Cardiac muscle cell (in vitro differentiated cells and primary cell): ENCODE measurements around the gene AATK. TPM values are rescaled to one million over a fixed set of nuclear protein-coding genes. Genes with fewer than 3 reads are reported as not detected.

Experiments
- DNase-seq, 2 donors: peaks; one replicate each; pipeline versions ENCODE4 v3.0.0 to v3.0.0-alpha.2; 2010 to 2017; ENCODE audit warnings: low read depth in 1 of 2, low spot score in 1 of 2
- H3K27ac ChIP-seq: fragments of 200-600 bp; sonication (generic); 2 replicates; pipeline ENCODE4 v1.5.1; 2016
- H3K27me3 ChIP-seq: fragments of 200-600 bp; sonication (generic); 2 replicates; pipeline ENCODE4 v1.6.0; 2016; ENCODE audit warnings: control low read depth
- H3K36me3 ChIP-seq: fragments of 200-600 bp; sonication (generic); 2 replicates; pipeline ENCODE4 v1.5.1; 2016; ENCODE audit warnings: control low read depth
- H3K4me1 ChIP-seq: fragments of 200-600 bp; sonication (generic); 2 replicates; pipeline ENCODE4 v1.8.1; 2017; ENCODE audit warnings: low read depth, mild to moderate bottlenecking, mixed run types
- H3K4me3 ChIP-seq: fragments of 200-600 bp; sonication (generic); 2 replicates; pipeline ENCODE4 v1.5.1; 2016; ENCODE audit warnings: mild to moderate bottlenecking
- H3K9me3 ChIP-seq: fragments of 200-600 bp; sonication (generic); 2 replicates; pipeline ENCODE4 v1.5.1; 2017; ENCODE audit warnings: low read depth, mild to moderate bottlenecking, control low read depth
- polyA plus RNA-seq: library from polyadenylated mRNA; unstranded; fragments of >200 nt; fragmentation: Nextera tagmentation; extraction: Ambion mirVana; gene quantifications from 2 replicates; pipeline ENCODE4 v1.2.1, GENCODE V29; 2016
- total RNA-seq: library from RNA; depleted of rRNA; stranded (reverse); fragments of >200 nt; gene quantifications from 2 replicates; pipeline ENCODE4 v1.2.3, GENCODE V29; 2016
- TF ChIP-seq, protein P1 (sequence below): IDR thresholded peaks from 2 replicates; pipeline ENCODE4 v1.5.1; 2012; ENCODE audit warnings: low read depth, mild to moderate bottlenecking, low read length

Gene AATK
- total and polyA plus RNA-seq, 2 experiments from 2014 or later, result 8.0 to 21.9 TPM

DNA sequence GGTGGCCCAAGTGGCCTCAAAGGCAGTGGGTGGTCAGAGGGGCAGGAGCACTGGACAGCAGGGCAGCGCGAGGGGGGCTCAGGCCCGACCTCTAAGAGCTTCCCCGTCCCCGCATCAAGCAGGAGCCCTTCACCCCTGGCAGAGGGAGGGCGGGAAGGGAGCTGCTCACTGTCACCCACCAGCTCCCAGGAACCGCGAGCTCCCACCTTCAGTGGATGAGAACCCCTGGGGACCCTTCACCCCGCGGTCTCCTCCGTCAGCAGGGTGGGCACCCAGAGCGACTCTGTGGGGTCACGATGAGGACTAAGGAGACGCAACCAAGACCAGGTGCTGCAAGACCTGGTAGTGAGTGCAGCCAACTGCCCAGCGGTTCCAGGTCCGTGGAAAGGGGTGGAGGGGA lies 43.1 kb upstream of the AATK start:
- H3K27me3 ChIP-seq, result no peaks in the 10 kb centered on the region
- no peaks in the 10 kb centered on the region for H3K9me3 ChIP-seq
- H3K4me3 ChIP-seq, result no peak overlapping the region
- DNase-seq, result no peak
- H3K27ac ChIP-seq, result no peak overlapping the region
- H3K36me3 ChIP-seq, result no peaks in the 10 kb centered on the region
- no peaks in the 10 kb centered on the region for H3K4me1 ChIP-seq
- TF ChIP-seq, protein P1, sequence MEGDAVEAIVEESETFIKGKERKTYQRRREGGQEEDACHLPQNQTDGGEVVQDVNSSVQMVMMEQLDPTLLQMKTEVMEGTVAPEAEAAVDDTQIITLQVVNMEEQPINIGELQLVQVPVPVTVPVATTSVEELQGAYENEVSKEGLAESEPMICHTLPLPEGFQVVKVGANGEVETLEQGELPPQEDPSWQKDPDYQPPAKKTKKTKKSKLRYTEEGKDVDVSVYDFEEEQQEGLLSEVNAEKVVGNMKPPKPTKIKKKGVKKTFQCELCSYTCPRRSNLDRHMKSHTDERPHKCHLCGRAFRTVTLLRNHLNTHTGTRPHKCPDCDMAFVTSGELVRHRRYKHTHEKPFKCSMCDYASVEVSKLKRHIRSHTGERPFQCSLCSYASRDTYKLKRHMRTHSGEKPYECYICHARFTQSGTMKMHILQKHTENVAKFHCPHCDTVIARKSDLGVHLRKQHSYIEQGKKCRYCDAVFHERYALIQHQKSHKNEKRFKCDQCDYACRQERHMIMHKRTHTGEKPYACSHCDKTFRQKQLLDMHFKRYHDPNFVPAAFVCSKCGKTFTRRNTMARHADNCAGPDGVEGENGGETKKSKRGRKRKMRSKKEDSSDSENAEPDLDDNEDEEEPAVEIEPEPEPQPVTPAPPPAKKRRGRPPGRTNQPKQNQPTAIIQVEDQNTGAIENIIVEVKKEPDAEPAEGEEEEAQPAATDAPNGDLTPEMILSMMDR, result no peak

DNA sequence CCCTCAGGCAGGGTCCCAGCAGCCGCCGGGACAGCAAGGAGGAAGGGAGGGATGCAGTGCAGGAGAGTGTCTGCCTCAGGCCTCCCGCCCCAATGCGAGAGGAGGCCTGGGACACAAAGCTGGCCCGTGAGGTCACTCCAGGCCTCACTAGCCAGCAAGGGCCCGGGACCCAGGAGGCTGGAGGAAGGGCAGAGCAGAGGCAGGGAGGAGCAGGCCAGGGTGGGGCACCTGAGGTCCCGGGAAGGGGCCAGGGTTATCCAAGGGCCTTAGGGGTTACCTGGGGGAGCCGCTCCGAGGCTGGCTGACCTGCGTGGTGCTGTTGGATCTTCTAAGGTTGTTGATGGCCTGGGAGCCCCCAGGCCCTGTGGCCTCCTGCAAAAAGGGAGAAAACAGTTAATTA lies 42.6 kb upstream of the AATK start:
- no peak overlapping the region for H3K4me3 ChIP-seq
- H3K9me3 ChIP-seq, result no peaks in the 10 kb centered on the region
- H3K4me1 ChIP-seq, result no peaks in the 10 kb centered on the region
- H3K36me3 ChIP-seq, result no peaks in the 10 kb centered on the region
- H3K27me3 ChIP-seq, result no peaks in the 10 kb centered on the region
- no peak overlapping the region for H3K27ac ChIP-seq
- DNase-seq, result no peak
- TF ChIP-seq, protein P1, result no peak

DNA sequence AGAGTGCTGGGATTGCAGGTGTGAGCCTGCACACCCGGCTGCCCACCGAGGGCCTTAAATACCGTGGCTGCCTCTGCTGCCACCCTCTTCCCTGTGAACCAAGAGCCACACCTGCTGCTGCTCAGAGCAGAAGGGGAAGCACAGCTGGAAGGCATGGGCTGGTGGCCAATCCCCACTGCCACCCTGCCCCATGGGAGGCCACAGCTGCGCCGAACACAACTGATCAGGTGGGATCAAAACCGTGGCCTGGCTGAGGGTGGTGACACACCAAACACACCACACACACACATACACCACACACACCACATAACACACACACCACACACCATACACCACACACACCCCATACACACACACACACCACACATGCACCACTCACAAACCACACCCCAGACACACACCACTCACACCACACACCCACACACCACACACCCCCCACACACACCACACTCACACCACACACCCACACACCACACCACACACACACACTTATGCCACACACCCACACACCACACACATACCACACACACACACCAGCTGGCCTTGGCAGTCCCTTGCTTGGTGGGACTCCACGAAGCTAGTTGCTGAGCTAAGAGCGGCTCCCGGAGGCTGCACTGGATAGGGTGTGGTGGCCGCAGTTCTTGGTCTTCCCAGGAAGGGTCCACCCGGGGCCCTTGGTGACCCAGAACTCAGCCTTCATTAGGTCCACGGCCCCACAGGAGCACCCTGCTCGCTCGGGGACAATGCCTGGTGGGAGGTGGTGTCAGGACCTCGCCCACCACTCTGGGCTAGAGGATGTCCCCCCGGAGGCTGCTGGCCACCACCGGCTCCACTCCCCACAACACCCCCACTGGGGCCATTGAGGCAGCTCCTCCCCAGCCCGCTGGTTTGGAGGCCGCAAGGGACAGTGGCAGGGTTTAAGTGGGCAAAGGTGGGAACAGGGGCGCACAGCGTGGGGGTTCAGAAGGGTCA lies 41.9 kb upstream of the AATK start:
- DNase-seq, result no peak
- H3K36me3 ChIP-seq, result no peaks in the 10 kb centered on the region
- no peak overlapping the region for H3K4me3 ChIP-seq
- no peak overlapping the region for H3K27ac ChIP-seq
- no peaks in the 10 kb centered on the region for H3K9me3 ChIP-seq
- no peaks in the 10 kb centered on the region for H3K4me1 ChIP-seq
- H3K27me3 ChIP-seq, result no peaks in the 10 kb centered on the region
- TF ChIP-seq, protein P1, result no peak

DNA sequence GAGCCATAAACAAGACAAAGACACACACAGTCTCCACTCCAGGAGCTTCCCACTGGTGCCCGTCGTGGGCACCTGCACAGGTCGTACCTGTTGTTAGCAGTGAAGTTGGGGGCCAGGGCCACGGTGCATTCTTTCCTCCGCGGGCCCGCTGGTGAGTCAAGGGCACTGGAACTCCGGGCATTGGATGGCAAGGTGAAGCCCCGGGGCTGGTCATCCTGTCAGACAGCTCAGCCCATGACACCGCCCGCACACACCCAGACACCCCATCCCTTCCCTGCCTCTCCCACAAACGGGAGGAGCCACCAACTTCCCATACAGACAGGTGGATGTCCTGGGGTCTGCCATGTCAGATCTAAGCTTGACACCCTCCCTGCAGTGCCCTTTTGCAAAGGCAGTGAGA lies 40.6 kb upstream of the AATK start:
- Histone ChIP-seq H3K27me3 (no peaks in the 10 kb centered on the region), H3K4me1 (no peaks in the 10 kb centered on the region), H3K36me3 (no peaks in the 10 kb centered on the region), H3K27ac (no peak overlapping the region), H3K4me3 (no peak overlapping the region), H3K9me3 (no peaks in the 10 kb centered on the region)
- TF ChIP-seq, protein P1, result no peak
- no peak for DNase-seq

DNA sequence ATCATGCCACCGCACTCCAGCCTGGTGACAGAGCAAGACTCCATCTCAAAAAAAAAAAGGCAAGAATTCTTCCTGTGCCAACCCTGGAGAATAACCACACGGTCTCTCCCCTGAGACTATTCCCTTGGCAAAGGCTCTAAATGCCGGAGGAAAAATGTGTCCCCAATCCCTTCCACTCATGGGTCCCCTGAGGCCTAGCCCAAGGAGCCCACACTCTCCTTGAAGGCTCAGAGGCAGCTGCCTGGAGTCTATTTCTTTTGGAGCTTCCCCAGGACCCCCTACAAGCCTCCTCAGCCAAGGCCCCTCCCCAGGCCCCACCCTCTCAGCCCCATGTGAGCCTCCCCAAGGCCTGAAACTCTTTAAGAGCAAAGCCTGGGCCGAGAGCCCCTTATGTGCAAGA lies 40.1 kb upstream of the AATK start:
- TF ChIP-seq, protein P1, result no peak
- H3K27me3 ChIP-seq, result no peaks in the 10 kb centered on the region
- H3K27ac ChIP-seq, result no peak overlapping the region
- DNase-seq, result no peak
- H3K9me3 ChIP-seq, result no peaks in the 10 kb centered on the region
- H3K36me3 ChIP-seq, result no peaks in the 10 kb centered on the region
- H3K4me3 ChIP-seq, result no peak overlapping the region
- no peaks in the 10 kb centered on the region for H3K4me1 ChIP-seq
